B cell (primary cell): ENCODE results near the gene ZNF484. TPM values are rescaled to one million over a fixed set of nuclear protein-coding genes. Genes with fewer than 3 reads are reported as not detected.

ENCODE experiments used
- ATAC-seq: fragments of 200-7000 bp; cut with Tn5 transposase; one replicate; pipeline ENCODE4 v1.10.0; 2021; ENCODE audit warnings: low read depth, mild to moderate bottlenecking, moderate number of reproducible peaks, moderate library complexity
- CTCF ChIA-PET: fragments of 350-600 bp; sonication (Branson Sonifier 250); formaldehyde crosslinking; loops from one replicate; lab custom pipeline; 2021; ENCODE audit warnings: antibody characterized with exemption, inconsistent platforms; lab: Charles Lee
- POLR2A ChIA-PET: fragments of 350-600 bp; sonication (Branson Sonifier 250); formaldehyde crosslinking; loops from one replicate; lab custom pipeline; 2021; ENCODE audit warnings: antibody characterized with exemption; lab: Charles Lee
- DNase-seq: peaks from one replicate; pipeline ENCODE4 v3.0.0; 2013
- H2AFZ ChIP-seq: 2 replicates; pipeline ENCODE4 v1.6.1; 2012; ENCODE audit warnings: mild to moderate bottlenecking, low read depth, low read length; ENCODE audit not compliant: insufficient read depth, poor library complexity, severe bottlenecking
- H3K27ac ChIP-seq, 2 donors: 1 replicate in 1 of 2; 2 replicates in 1 of 2; pipeline ENCODE4 v1.5.1; 2012 to 2013; ENCODE audit warnings: low read length in 2 of 2, mild to moderate bottlenecking in 2 of 2, moderate library complexity in 1 of 2
- H3K27me3 ChIP-seq, 4 experiments: fragments of 200-600 bp in 1 of 4; sonication (generic) in 1 of 4; replicated peaks in 1 of 4; 1 replicate in 2 of 4; 2 replicates in 2 of 4; pipeline versions ENCODE4 v1.6.1 to v1.7.0; 2013 to 2016; ENCODE audit warnings: low read length in 3 of 4, mild to moderate bottlenecking in 2 of 4, mixed read lengths in 1 of 4, moderate library complexity in 1 of 4; ENCODE audit not compliant: insufficient read depth in 4 of 4, control insufficient read depth in 3 of 4; ENCODE audit errors: control extremely low read depth in 1 of 4
- H3K36me3 ChIP-seq, 2 experiments: replicated peaks in 1 of 2; 1 replicate in 1 of 2; 2 replicates in 1 of 2; pipeline versions ENCODE4 v1.6.1 to v1.7.1; 2013; ENCODE audit warnings: low read length in 1 of 2; ENCODE audit not compliant: insufficient read depth in 2 of 2, control insufficient read depth in 1 of 2; ENCODE audit errors: control extremely low read depth in 1 of 2, extremely low read depth in 1 of 2
- H3K4me1 ChIP-seq, 2 donors: fragments of 200-600 bp in 1 of 2; sonication (generic) in 1 of 2; 1 replicate in 1 of 2; 2 replicates in 1 of 2; pipeline versions ENCODE4 v1.5.1 to v1.6.1; 2013 to 2017; ENCODE audit warnings: low read length in 2 of 2; ENCODE audit not compliant: control insufficient read depth in 2 of 2, insufficient read depth in 2 of 2
- H3K4me2 ChIP-seq: replicated peaks from 2 replicates; pipeline ENCODE3; 2012; ENCODE audit warnings: mild to moderate bottlenecking, low read depth, low read length; ENCODE audit not compliant: poor library complexity, severe bottlenecking
- H3K4me3 ChIP-seq, 5 experiments: fragments of 200-600 bp in 1 of 5; sonication (generic) in 1 of 5; 1 replicate in 3 of 5; 2 replicates in 2 of 5; pipeline versions ENCODE4 v1.5.1 to v1.7.0; 2011 to 2016; ENCODE audit warnings: low read length in 4 of 5, mild to moderate bottlenecking in 4 of 5, low read depth in 2 of 5, control low read depth in 1 of 5, moderate library complexity in 1 of 5; ENCODE audit not compliant: insufficient read depth in 1 of 5; ENCODE audit errors: control extremely low read depth in 1 of 5, extremely low read depth in 1 of 5
- H3K79me2 ChIP-seq: fragments of 200-600 bp; sonication (generic); one replicate; pipeline ENCODE4 v1.6.0; 2016; ENCODE audit warnings: low read length; ENCODE audit not compliant: control insufficient read depth, insufficient read depth
- H3K9ac ChIP-seq: fragments of 200-600 bp; sonication (generic); 2 replicates; pipeline ENCODE4 v1.6.1; 2017; ENCODE audit warnings: mild to moderate bottlenecking, low read length, moderate library complexity
- H3K9me3 ChIP-seq, 3 donors: one replicate each; pipeline versions ENCODE4 v1.6.1 to v1.7.1; 2013; ENCODE audit warnings: low read length in 2 of 3; ENCODE audit not compliant: control insufficient read depth in 2 of 3, insufficient read depth in 1 of 3; ENCODE audit errors: control extremely low read depth in 1 of 3
- H4K20me1 ChIP-seq: 2 replicates; pipeline ENCODE4 v1.6.0; 2012; ENCODE audit warnings: mild to moderate bottlenecking, low read length; ENCODE audit not compliant: insufficient read depth, control insufficient read depth, poor library complexity, severe bottlenecking
- H3K27ac Mint-ChIP-seq: one replicate; pipeline ENCODE4 v1.8.0; 2021; ENCODE audit warnings: mixed read lengths
- H3K27me3 Mint-ChIP-seq: one replicate; pipeline ENCODE4 v1.8.0; 2021; ENCODE audit warnings: mixed read lengths
- H3K4me1 Mint-ChIP-seq: one replicate; pipeline ENCODE4 v1.8.0; 2021; ENCODE audit warnings: mixed read lengths
- H3K4me3 Mint-ChIP-seq: one replicate; pipeline ENCODE4 v1.8.0; 2021; ENCODE audit warnings: mixed read lengths
- H3K9me3 Mint-ChIP-seq: one replicate; pipeline ENCODE4 v1.8.0; 2022; ENCODE audit warnings: mixed read lengths; ENCODE audit not compliant: insufficient read depth
- CTCF ChIP-seq: fragments of 200-600 bp; IDR thresholded peaks from one replicate; pipeline ENCODE4 v1.8.0; 2022; ENCODE audit warnings: antibody characterized with exemption, mild to moderate bottlenecking
- EZH2 ChIP-seq: IDR thresholded peaks from 2 replicates; pipeline ENCODE4 v1.6.1; 2012; ENCODE audit warnings: borderline replicate concordance, low read depth, mild to moderate bottlenecking, moderate library complexity, low read length; ENCODE audit not compliant: insufficient read depth, poor library complexity, severe bottlenecking
- WGBS: methylation state at CpG from one replicate; pipeline ENCODE4 v1.1.5; 2013; ENCODE audit warnings: missing lambda C conversion rate; ENCODE audit not compliant: insufficient coverage; 5-methylcytosine and 5-hydroxymethylcytosine counted together
- intact Hi-C: fragments of 100-400 bp; cut with micrococcal nuclease; formaldehyde crosslinking; loops from one replicate; pipeline ENCODE4 v1.10.0; 2022
- polyA plus RNA-seq: library from polyadenylated mRNA; depleted of rRNA; stranded (reverse); fragments of >200 nt; gene quantifications from 2 replicates; pipeline ENCODE4 v1.2.3, GENCODE V29; 2012
- total RNA-seq, 2 donors: library from RNA; stranded (reverse); fragments of 120-200 nt in 1 of 2; gene quantifications; 1 replicate in 1 of 2; 2 replicates in 1 of 2; pipeline versions ENCODE4 v1.2.3 to v1.2.4, GENCODE V29; 2013 to 2022

ZNF484 gene
- total and polyA plus RNA-seq, 2 donors (not counting 1 experiment from before 2014, with no cell fraction given) = 2.2 to 22.7 TPM

DNA sequence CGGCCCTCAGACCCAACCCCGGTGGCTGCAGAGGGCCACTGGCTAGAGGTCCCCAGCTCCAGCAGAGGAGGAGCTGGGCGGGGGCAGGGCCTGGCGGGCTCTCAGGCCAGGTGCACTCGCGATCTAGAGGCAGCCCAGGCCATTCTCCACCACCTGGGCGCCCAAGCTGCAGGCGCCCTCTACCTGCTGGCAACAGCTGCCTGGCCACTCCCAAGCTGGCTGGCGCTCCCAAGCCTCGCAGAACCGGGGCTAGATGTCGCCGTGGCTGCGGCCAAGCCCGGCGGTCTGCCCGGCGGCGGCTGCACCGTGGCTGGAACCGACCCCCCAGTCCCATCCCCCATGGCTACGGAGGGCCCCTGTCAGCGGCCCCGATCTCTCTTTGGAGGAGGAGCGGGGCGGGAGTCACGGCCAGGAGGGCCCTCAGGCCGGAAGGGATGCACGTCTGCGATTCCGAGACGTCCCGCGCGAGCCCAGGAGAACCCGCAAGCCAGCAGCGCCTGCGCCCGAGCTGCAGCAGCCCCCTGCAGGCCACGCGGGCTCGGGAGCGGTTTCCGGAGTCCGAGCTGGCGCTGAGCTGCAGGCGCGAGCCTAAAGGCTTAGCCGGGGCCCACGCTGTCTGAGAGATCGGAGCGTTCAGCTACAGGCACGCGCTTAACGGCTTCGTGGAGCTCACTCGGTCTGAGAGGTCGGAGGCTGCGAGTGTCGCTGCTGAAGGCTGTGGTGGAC, 68.9 kb downstream of the ZNF484 start:
- Mint-ChIP-seq H3K4me3 (peak overlapping the region; percentile 91), H3K4me1 (peaks cover 25% of the 10 kb centered on the region), H3K27me3 (peaks cover 48% of the 10 kb centered on the region), H3K9me3 (no peaks in the 10 kb centered on the region), H3K27ac (no peak overlapping the region)
- Histone ChIP-seq H3K4me3 (peak overlapping the region in 4 of 5 experiments; percentile 39 to 74 (median 56)), H3K27me3 (peaks cover 0 to 65% (median 56%) of the 10 kb centered on the region in 4 experiments), H3K9ac (peak overlapping the region; percentile 62), H2AFZ (peak overlapping the region; percentile 76), H3K9me3 (peaks cover 0 to 17% (median 0%) of the 10 kb centered on the region in 3 donors), H3K36me3 (no peaks in the 10 kb centered on the region), H3K4me1 (peaks cover 32 to 36% of the 10 kb centered on the region in 2 donors), H3K4me2 (peak overlapping the region; percentile 85), H3K27ac (no peak overlapping the region), H4K20me1 (peaks cover 6% of the 10 kb centered on the region), H3K79me2 (no peaks in the 10 kb centered on the region)
- DNase-seq (peak; percentile 75), ATAC-seq (peak; percentile 72)
- ChIA-PET CTCF (interaction anchor here (0.7 to 2.6 kb wide), 7 partner anchors 16 to 494 kb away, joined by 3 to 12 read pairs (median 4); no protein-coding TSS in a partner anchor), POLR2A (interaction anchor here (0.6 kb wide), 1 partner anchor 138 kb away, joined by 3 read pairs; the partner anchor contains the start of gene IPPK)
- 1% methylated on average over 60 of the region's 60 CpGs for WGBS
- TF ChIP-seq CTCF (peak; percentile 30), EZH2 (no peak)
- intact Hi-C loops = loop anchor here (1.0 kb wide), 1 partner anchor 46 kb away; no protein-coding TSS in a partner anchor
